ENCODE results near the gene UBL7.

GRCh38 chr15:74415966-74416916 lies 44.7 kb downstream of the UBL7 start:
- TF ChIP-seq CTCF (IDR thresholded peaks at IDR 0.05; ENCODE audit: poor library complexity, severe bottlenecking), result no peak
- no peak for TF ChIP-seq TAF1 (IDR thresholded peaks at IDR 0.05; ENCODE audit: low read depth)
- no peak for TF ChIP-seq MXI1 (conservative IDR thresholded peaks at IDR 0.05; ENCODE audit: poor library complexity, severe bottlenecking)

Data from neural cell (in vitro differentiated cells).